Upper lobe of left lung (tissue), 6 donors: ENCODE measurements around the gene MYO1G. TPM values are rescaled to one million over a fixed set of nuclear protein-coding genes. Genes with fewer than 3 reads are reported as not detected.
A peak's percentile ranks its signal among the peaks of the same experiment; 100 is the strongest.

ENCODE experiments used
- ATAC-seq, 2 donors: fragments of 200-7000 bp; cut with Tn5 transposase; one replicate each; pipeline ENCODE4 v1.9.1; 2022; ENCODE audit warnings: mild to moderate bottlenecking in 2 of 2, moderate library complexity in 2 of 2; ENCODE audit not compliant: low FRiP score in 2 of 2
- DNase-seq, 2 donors: peaks; one replicate each; pipeline ENCODE4 v3.0.0-alpha.2; 2019 to 2020
- H3K27ac ChIP-seq, 4 donors: fragments of 200-600 bp; sonication (generic); one replicate each; pipeline ENCODE4 v1.5.1; 2016 to 2019
- H3K27me3 ChIP-seq, 4 donors: fragments of 200-600 bp; sonication (generic); one replicate each; pipeline ENCODE4 v1.5.1; 2017 to 2019
- H3K36me3 ChIP-seq, 4 donors: fragments of 200-600 bp; sonication (generic); one replicate each; pipeline ENCODE4 v1.5.1; 2016 to 2019
- H3K4me1 ChIP-seq, 4 donors: fragments of 200-600 bp; sonication (generic); one replicate each; pipeline ENCODE4 v1.5.1; 2018 to 2019
- H3K4me3 ChIP-seq, 4 donors: fragments of 200-600 bp; sonication (generic); one replicate each; pipeline ENCODE4 v1.5.1; 2017 to 2019; ENCODE audit warnings: mild to moderate bottlenecking in 2 of 4, moderate library complexity in 1 of 4
- H3K9me3 ChIP-seq, 4 donors: fragments of 200-600 bp; sonication (generic); one replicate each; pipeline ENCODE4 v1.5.1; 2018 to 2019
- EP300 ChIP-seq, 4 donors: sonication (generic); formaldehyde crosslinking; IDR thresholded peaks; one replicate each; pipeline ENCODE4 v1.5.1; 2017; ENCODE audit warnings: antibody characterized with exemption in 4 of 4, control low read depth in 2 of 4
- POLR2A ChIP-seq, 4 donors: fragments of 450-650 bp; IDR thresholded peaks; one replicate each; pipeline ENCODE4 v1.5.1; 2016 to 2017; ENCODE audit warnings: antibody characterized with exemption in 4 of 4, mild to moderate bottlenecking in 2 of 4
- POLR2AphosphoS5 ChIP-seq, 2 donors: sonication (generic); formaldehyde crosslinking; IDR thresholded peaks; one replicate each; pipeline ENCODE4 v1.5.1; 2017; ENCODE audit warnings: antibody characterized with exemption in 2 of 2
- whole genome bisulfite sequencing, 2 donors: methylation state at CpG; one replicate each; pipeline ENCODE4 v1.1.5; 2017 to 2018; 5-methylcytosine and 5-hydroxymethylcytosine counted together
- total RNA-seq, 6 donors: library from RNA; depleted of rRNA in 4 of 6; stranded (reverse); fragments of >200 nt in 4 of 6; gene quantifications; one replicate each; pipeline versions ENCODE4 v1.1.0 to v1.2.1, GENCODE V29; 2016 to 2021
- TF ChIP-seq, protein P1 (sequence below), 6 experiments: fragments of 450-650 bp in 4 of 6; fragments of 200-600 bp in 2 of 6; sonication (generic) in 2 of 6; IDR thresholded peaks; one replicate each; pipeline ENCODE4 v1.5.1; 2016 to 2019; ENCODE audit warnings: antibody characterized with exemption in 6 of 6
- donor health status: DM: no; HTN: no; CAD: no; lungs with moderate emphysema.
- donor health status: DM: no; HTN: yes; CAD: no; lungs with severe emphysema.

Gene MYO1G
- total RNA-seq, 6 donors from 2014 or later = 19.7 to 51.3 (median 38.0) TPM

- DNase-seq (peak in 1 of 2 donors; percentile 87), ATAC-seq (peak in 1 of 2 donors; percentile 68)
Measured at GRCh38 chr7:44962483-44963251, 16.1 kb downstream of the MYO1G start.

GRCh38 chr7:44961844-44962482 lies 16.9 kb downstream of the MYO1G start:
- peak in 1 of 2 donors; percentile 3 for ATAC-seq
- no peaks in the 10 kb centered on the region for H3K9me3 ChIP-seq
- peak overlapping the region in 3 of 4 donors; percentile 31 to 46 (median 44) for H3K4me3 ChIP-seq
- H3K36me3 ChIP-seq = peaks cover 0 to 6% (median 0%) of the 10 kb centered on the region in 4 donors
- DNase-seq = no peak
- peaks cover 5 to 12% (median 11%) of the 10 kb centered on the region in 4 donors for H3K4me1 ChIP-seq
- peaks cover 0 to 3% (median 0%) of the 10 kb centered on the region in 4 donors for H3K27me3 ChIP-seq
- no peak overlapping the region for H3K27ac ChIP-seq
- WGBS, 2 donors = 70 to 77% methylated on average over 4 to 13 of the region's 16 CpGs
- TF ChIP-seq, protein P1, sequence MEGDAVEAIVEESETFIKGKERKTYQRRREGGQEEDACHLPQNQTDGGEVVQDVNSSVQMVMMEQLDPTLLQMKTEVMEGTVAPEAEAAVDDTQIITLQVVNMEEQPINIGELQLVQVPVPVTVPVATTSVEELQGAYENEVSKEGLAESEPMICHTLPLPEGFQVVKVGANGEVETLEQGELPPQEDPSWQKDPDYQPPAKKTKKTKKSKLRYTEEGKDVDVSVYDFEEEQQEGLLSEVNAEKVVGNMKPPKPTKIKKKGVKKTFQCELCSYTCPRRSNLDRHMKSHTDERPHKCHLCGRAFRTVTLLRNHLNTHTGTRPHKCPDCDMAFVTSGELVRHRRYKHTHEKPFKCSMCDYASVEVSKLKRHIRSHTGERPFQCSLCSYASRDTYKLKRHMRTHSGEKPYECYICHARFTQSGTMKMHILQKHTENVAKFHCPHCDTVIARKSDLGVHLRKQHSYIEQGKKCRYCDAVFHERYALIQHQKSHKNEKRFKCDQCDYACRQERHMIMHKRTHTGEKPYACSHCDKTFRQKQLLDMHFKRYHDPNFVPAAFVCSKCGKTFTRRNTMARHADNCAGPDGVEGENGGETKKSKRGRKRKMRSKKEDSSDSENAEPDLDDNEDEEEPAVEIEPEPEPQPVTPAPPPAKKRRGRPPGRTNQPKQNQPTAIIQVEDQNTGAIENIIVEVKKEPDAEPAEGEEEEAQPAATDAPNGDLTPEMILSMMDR (IDR thresholded peaks at IDR 0.05) = no peak
- TF ChIP-seq POLR2AphosphoS5 (IDR thresholded peaks at IDR 0.05) (no peak), EP300 (IDR thresholded peaks at IDR 0.05) (no peak), POLR2A (IDR thresholded peaks at IDR 0.05) (no peak)

More at GRCh38 chr7:44962483-44963251, 16.1 kb downstream of the MYO1G start:
- 49 to 56% methylated on average over 23 to 74 of the region's 76 CpGs for WGBS, 2 donors
- Histone ChIP-seq H3K27ac (no peak overlapping the region), H3K27me3 (peaks cover 0 to 3% (median 0%) of the 10 kb centered on the region in 4 donors), H3K36me3 (peaks cover 0 to 6% (median 3%) of the 10 kb centered on the region in 4 donors), H3K4me3 (peak overlapping the region in 3 of 4 donors; percentile 31 to 46 (median 44)), H3K4me1 (peaks cover 5 to 12% (median 11%) of the 10 kb centered on the region in 4 donors), H3K9me3 (no peaks in the 10 kb centered on the region)
- no peak for TF ChIP-seq POLR2AphosphoS5 (IDR thresholded peaks at IDR 0.05)
- no peak for TF ChIP-seq POLR2A (IDR thresholded peaks at IDR 0.05)
- no peak for TF ChIP-seq EP300 (IDR thresholded peaks at IDR 0.05)
- TF ChIP-seq, protein P1 (IDR thresholded peaks at IDR 0.05) = no peak

GRCh38 chr7:44960011-44960580 lies 18.7 kb downstream of the MYO1G start:
- Histone ChIP-seq H3K4me1 (peaks cover 5 to 12% (median 11%) of the 10 kb centered on the region in 4 donors), H3K36me3 (no peaks in the 10 kb centered on the region), H3K4me3 (no peak overlapping the region), H3K9me3 (no peaks in the 10 kb centered on the region), H3K27me3 (peaks cover 0 to 3% (median 0%) of the 10 kb centered on the region in 4 donors), H3K27ac (no peak overlapping the region)
- WGBS, 2 donors = 77 to 78% methylated on average over 4 of the region's 4 CpGs
- no peak for ATAC-seq
- TF ChIP-seq POLR2A (IDR thresholded peaks at IDR 0.05) (no peak), POLR2AphosphoS5 (IDR thresholded peaks at IDR 0.05) (no peak), EP300 (IDR thresholded peaks at IDR 0.05) (no peak)
- TF ChIP-seq, protein P1 (IDR thresholded peaks at IDR 0.05) = no peak
- DNase-seq = no peak

DNA sequence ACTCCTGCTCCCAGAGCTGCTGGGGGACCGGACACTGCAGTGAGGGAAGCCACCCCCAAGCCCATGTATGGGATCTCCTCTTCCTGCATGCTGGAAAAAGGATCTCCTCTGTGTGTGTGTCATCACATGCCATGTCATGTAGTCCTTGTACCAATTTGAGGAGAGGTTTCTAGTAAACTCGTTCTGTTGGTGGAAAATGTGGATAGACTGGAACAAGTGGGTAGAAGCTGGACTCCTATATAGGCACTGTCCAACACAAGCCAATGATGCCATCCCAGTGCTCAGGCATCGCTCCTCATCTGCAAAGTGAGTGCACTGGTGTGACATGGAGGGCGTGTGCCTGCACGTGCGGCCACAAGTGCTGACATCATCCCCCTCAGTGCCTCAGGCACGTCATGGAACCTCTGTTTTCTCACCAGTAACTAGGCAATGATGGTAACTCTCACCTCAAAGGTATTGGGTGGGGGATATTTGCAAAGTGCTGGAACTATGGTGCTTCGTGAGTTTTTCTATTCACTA lies 19.3 kb downstream of the MYO1G start:
- no peak overlapping the region for H3K27ac ChIP-seq
- WGBS, 2 donors = 62 to 72% methylated on average over 6 to 8 of the region's 8 CpGs
- no peak for DNase-seq
- H3K4me1 ChIP-seq = peaks cover 5 to 12% (median 11%) of the 10 kb centered on the region in 4 donors
- H3K9me3 ChIP-seq = no peaks in the 10 kb centered on the region
- H3K27me3 ChIP-seq = peaks cover 0 to 3% (median 0%) of the 10 kb centered on the region in 4 donors
- no peak overlapping the region for H3K4me3 ChIP-seq
- TF ChIP-seq EP300 (IDR thresholded peaks at IDR 0.05) (no peak), POLR2AphosphoS5 (IDR thresholded peaks at IDR 0.05) (peak in 1 of 2 donors; percentile 8), POLR2A (IDR thresholded peaks at IDR 0.05) (no peak)
- TF ChIP-seq, protein P1 (IDR thresholded peaks at IDR 0.05) = no peak
- ATAC-seq = no peak
- no peaks in the 10 kb centered on the region for H3K36me3 ChIP-seq
